SK-N-DZ (cell line): Measurements from ENCODE around the gene PITPNC1.
A peak's percentile ranks its signal among the peaks of the same experiment; 100 is the strongest.
"Not testable (repeated sequence)": the region's sequence is repeated elsewhere in the genome, so short reads cannot be mapped to it uniquely, and the experiment has no call there.

Experiments used
- DNase-seq: peaks from one replicate; pipeline ENCODE4 v3.0.0-alpha.2; 2015; ENCODE audit warnings: low spot score

PITPNC1 gene

DNA sequence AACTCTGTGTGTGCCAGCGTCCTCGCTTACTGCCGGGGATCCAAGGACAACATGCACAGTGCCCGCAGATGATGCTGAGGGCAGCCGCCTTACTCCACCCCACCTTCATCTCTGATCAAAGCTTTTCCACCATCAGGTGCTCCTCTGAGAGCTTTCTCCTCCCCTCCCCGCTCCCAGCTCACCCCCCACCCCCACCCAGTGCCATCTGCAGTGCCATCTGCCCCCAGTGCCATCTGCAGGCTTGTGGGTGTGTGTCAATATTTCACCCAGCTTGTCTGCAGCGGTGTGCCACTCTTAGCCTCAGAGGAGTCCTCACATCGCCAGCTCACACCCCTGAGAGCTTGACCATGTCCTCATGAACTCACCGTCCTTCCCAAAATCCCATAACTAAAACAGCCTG, 242.5 kb downstream of the PITPNC1 start:
- DNase-seq, result no peak

- DNase-seq, result no peak
Observed at GRCh38 chr17:67620088-67620487, 243.0 kb downstream of the PITPNC1 start.

- DNase-seq, result no peak
Observed at GRCh38 chr17:67620636-67621035, 243.6 kb downstream of the PITPNC1 start.

DNA sequence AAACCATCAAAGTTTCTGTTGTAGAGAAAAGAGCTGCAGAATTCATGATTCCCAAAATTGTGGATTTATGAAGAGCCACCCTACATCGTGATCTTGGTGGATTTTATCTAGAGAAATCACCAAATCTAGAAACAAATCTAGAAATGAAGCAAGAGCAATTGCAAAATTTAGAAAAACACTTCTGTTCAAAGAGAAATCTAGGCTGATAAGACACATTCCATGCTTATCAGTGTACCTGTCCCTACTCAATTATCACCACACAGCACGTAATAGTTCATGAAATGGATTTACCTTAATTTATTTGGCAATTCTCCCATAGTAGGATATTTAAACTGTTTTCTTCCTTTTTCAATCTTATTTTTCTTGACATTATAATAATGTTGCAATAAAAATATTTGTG, 246.7 kb downstream of the PITPNC1 start:
- no peak for DNase-seq

DNA sequence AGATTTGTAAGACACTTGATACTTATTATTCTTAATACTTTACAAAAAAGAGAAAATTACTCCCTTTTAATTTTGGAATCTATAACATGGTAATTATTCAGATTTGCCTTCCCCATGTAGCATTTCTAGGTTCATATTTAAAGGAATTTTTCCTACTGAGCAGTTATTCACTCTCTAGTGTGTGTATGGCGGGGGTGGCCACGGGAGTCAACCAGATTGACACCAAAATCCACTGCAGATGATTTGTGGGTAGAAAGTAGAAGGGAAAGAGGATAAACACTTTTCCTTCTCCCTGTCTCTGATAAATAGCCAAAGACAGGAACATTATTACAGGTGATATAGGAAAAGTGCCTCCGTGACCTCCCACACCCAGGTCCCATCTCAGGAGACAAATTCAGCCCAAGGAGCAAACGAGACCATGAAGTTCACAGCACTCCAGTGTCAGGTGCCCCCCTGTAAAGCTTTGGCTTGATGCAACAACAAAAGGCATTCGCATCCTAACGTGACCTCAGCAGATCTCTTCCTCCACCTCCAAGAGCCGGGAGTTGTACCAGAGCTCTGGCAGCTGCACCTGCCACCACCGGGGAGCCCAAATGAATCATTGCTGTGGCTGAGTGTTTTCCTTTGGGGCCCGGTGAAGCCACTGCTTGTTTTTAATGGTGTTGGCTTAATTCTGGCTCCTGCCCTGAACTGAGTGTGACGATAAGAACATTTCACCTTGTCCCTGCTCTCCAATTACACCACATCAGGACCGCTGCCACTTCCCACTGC, 248.0 kb downstream of the PITPNC1 start:
- DNase-seq, result no peak

GRCh38 chr17:67625971-67626370, 248.9 kb downstream of the PITPNC1 start:
- no peak for DNase-seq

DNA sequence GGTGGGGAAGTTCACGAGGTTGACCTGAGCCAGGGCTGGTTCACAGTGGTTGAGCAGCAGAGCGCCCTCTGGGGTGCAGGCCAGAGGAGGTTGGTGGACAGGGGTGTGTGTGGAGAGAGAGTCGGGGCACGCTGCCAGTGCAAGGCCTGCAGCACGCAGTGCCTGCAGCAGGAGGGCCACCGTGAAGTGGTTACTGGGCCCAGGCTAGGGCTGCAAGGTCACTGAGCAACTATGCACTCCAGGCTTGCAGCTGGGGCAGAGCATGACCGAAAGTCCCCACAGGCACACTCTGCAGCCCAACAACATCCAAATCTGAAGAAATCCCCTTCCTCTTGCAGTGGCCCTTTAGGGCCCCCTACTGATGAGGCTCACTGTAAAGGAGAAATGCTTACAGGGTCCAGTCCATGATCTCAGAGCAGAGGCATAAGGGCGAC, 251.5 kb downstream of the PITPNC1 start:
- DNase-seq, result no peak

DNA sequence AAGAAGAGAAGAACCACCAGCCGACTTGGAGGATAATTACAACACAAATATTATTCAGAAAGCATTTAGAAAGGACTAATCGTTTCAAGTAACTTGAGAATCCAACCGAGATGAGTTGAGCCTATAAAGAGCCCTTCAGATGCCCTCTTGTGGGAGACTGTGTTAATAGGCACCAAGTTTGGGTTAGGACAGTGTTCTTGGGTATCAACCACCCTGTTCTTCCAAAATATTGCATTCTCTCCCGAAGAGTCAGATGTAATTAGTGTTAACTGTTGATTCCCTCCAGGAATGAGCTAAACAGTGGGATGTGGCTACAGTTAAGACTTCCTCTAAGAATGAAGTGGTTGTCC, 252.9 kb downstream of the PITPNC1 start:
- peak; percentile 34 for DNase-seq

- DNase-seq, result not testable (repeated sequence)
Observed at GRCh38 chr17:67630836-67631235, 253.8 kb downstream of the PITPNC1 start.

- no peak for DNase-seq
Observed at GRCh38 chr17:67632141-67632540, 255.1 kb downstream of the PITPNC1 start.

DNA sequence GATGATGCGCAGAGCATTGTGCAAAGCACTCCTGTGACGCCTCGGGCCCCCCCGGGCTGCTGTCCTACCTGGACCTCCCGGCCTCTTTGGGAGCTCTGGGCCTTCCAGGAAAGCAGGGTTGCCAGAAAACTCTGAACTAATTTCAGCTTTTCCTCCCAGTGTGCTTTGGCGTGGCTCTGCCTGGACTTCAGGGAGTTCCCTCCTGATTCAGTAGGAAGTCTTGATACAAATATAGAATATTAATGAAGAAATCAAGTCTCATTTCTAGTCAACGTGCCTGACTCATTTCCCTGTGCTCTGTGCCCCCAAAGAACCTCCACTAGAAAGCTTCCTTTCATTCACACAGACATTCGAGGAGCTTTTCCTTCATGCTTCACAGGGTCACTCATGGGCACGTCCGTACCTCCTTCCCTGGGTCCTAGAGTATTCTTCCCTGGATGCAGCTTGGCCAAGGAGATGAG, 256.7 kb downstream of the PITPNC1 start:
- no peak for DNase-seq

GRCh38 chr17:67635681-67636080, 258.6 kb downstream of the PITPNC1 start:
- DNase-seq, result no peak

- no peak for DNase-seq
Observed at GRCh38 chr17:67636312-67636711, 259.2 kb downstream of the PITPNC1 start.

DNA sequence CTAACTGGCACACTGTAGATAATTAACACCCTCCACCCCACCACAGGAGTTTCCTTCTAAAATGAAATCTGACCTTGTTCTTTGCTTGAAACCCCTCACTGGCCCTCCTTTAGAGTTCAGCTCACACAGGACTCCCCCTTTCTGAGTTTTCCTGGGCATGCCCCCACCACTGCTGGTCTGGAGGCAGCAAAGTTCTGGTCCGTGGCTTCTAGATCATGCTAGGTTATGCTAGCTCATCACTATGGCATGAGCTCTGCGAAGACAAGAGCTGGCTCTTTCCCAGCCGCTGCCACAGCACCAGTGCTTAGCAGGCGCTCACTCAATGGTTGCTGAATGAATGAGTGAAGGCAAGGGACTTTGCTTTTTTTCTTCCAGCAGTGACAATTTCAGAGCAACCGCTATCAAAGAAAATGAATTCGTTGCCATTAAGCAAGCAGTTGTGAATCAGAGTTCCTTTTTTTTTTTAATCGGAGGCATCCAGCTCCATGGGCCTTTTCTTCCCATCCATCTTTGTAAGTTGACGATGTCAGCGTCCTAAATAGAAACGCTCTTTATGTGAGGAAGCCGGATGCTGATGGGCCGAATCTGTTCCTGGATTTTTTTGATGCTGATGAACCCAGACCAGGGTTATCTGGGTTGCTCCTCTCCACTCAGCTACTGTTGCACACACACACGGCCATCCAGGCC, 259.9 kb downstream of the PITPNC1 start:
- DNase-seq, result no peak

GRCh38 chr17:67637901-67638641, 261.0 kb downstream of the PITPNC1 start:
- DNase-seq, result no peak

DNA sequence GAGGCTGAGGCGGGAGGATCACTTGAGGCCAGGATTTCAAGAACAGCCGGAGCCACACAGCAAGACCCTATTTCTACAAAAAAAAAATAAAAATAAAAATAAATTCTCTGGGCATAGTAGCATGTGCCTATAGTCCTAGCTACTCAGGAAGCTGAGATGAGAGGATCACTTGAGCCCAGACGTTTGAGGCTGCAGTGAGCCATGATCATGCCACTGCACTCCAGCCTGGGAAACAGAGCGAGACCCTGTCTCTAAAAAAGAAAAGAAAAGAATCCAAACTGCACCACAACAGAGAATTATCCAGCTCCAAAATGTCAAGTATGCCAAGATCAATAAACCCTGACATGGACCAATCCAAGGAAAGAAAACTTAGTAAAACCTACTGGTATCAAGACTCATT, 261.8 kb downstream of the PITPNC1 start:
- DNase-seq, result no peak

DNA sequence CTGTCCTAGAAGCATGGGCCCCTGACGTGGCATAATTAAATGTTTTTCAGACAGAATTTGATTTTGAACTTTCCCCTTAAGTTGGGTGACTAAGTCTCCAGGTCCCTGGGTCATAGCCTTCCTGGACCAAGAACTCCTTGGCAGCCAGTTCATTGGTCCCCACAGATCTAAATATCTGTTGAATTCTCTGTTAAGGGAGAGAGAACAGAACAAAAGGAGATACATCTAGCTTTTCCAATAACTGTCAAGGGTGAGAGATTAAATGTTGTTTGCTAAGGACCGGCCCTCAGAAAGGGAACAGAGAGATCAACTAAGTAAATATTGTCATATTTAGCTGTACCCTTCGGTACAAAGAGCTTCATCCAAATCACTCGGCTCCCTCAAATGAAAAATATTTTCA, 262.5 kb downstream of the PITPNC1 start:
- no peak for DNase-seq

DNA sequence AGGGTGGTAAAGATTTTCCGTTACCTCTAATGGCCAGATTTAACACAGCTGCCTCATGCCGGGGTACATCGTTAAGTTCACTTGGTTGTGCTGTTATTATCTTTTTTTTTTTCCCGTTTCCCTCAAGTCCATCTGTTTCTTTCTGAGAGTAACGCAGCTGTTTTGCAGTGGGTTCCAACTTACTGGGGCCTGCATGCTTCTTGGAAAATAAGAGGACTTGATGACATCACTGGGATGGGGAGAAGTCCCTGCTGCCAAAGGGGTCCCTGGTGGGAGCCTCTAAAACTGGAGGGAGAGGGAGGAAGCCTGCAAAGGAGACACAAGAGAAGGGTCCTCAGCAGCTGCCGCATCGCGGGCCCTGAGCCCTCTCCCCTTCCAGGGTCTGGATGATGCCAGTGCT, 262.9 kb downstream of the PITPNC1 start:
- DNase-seq, result no peak

GRCh38 chr17:67642488-67642887, 265.4 kb downstream of the PITPNC1 start:
- DNase-seq, result no peak

DNA sequence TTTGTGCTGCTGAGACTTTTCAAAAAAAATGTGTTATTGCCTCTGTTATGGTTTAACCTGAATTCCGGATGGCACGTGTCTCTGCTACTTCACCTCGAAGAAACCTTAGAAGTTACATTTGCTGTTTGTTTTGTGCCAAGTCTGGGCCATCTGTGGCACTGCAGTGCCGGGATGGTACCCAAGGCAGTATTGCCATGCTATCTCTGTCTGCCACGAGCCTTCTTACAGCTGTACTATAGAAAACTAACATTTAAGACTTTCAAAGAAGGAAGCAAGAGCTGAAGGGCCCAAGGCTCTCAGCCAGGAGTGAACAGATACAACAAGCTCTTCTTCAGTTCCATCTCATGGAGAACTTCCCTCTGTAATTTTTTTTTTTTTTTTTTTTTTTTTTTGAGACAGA, 267.0 kb downstream of the PITPNC1 start:
- DNase-seq, result no peak

DNA sequence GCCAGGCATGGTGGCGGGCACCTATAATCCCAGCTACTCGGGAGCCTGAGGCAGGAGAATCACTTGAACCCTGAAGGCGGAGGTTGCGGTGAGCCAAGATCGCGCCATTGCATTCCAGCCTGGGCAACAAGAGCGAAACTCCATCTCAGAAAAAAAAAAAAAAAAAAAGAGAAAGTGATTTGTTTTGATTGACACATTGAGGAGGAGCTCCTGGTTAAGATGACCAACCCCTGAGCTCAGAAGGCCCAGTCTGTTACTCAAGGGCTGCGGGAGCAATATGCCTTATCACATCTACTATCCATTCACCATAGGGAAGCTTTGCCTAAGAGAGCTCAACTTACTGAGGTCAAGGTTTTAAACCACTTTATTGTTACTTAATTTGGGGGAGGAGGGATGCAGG, 268.1 kb downstream of the PITPNC1 start:
- not testable (repeated sequence) for DNase-seq

DNA sequence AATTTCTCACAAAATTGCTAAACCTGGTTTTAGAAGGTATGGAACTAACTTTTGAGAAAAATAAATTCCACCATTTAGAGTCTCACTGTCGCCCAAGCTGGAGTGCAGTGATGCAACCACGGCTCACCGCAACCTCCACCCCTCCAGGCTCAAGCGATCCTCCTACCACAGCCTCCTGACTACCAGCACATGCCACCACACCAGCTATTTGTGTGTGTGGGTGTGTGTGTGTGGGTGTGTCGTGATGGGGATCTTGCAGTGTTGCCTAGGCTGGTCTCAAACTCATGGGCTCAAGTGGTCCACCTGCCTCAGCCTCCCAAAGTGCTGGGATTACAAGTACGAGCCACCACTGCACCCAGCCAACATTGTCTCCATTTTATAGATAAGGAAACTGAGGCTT, 269.4 kb downstream of the PITPNC1 start:
- DNase-seq, result no peak

DNA sequence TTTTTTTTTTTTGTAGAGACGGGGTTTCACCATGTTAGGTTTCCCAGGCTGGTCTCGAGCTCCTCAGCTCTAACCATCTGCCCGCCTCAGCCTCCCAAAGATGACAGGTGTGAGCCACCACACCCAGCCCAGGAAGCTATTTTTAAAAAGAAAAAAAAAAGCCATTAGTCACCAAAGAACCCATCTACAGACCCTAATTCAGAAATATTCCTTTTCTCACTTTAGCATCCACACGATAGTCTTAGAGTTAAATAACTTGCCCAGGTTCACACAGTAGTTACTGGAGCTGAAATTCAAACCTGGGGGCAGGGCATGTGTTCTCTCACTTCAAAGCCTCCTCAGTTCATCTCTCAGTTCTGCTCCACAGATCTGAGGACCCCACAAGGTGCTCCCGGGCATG, 270.4 kb downstream of the PITPNC1 start:
- DNase-seq, result no peak
